Measurements from ENCODE around the gene ARPP19. TPM values are rescaled to one million over a fixed set of nuclear protein-coding genes. Genes with fewer than 3 reads are reported as not detected.
"Not testable (repeated sequence)": the region's sequence is repeated elsewhere in the genome, so short reads cannot be mapped to it uniquely, and the experiment has no call there.

ARPP19 gene
- total RNA-seq, 2 experiments from 2014 or later, result 48.0 to 101 TPM

GRCh38 chr15:52515343-52515742, 53.5 kb downstream of the ARPP19 start:
- POLR2A ChIA-PET, result interaction anchor here (0.6 to 3.1 kb wide), 2 partner anchors 12 to 190 kb away, joined by 5 to 11 read pairs; no protein-coding TSS in a partner anchor
- no peak for DNase-seq (ENCODE audit: low spot score)
- CTCF ChIA-PET (ENCODE audit: unreplicated experiment), result no interaction called here

GRCh38 chr15:52514482-52514881, 54.3 kb downstream of the ARPP19 start:
- Histone ChIP-seq H3K36me3 (ENCODE audit: insufficient read depth, low read length) (no peaks in the 10 kb centered on the region), H2AFZ (ENCODE audit: low read length) (no peak overlapping the region), H3K4me1 (ENCODE audit: insufficient read depth, low read length, poor library complexity, severe bottlenecking) (peaks cover 21% of the 10 kb centered on the region), H3K27ac (ENCODE audit: low read depth, low read length, poor library complexity, severe bottlenecking) (no peak overlapping the region), H3K79me2 (ENCODE audit: insufficient read depth, low read depth, low read length) (peaks cover 77% of the 10 kb centered on the region), H4K20me1 (ENCODE audit: insufficient read depth, low read length) (peaks cover 22% of the 10 kb centered on the region), H3K9me3 (ENCODE audit: low read length) (no peaks in the 10 kb centered on the region), H3K4me2 (ENCODE audit: low read length) (no peak overlapping the region), H3K4me3 (ENCODE audit: low read depth, low read length, poor library complexity, severe bottlenecking) (no peak overlapping the region), H3K9me2 (ENCODE audit: insufficient read depth, low read length) (no peaks in the 10 kb centered on the region; the same call in 1 of the 2 replicates)
- POLR2A ChIA-PET, result interaction anchor here (0.5 to 3.1 kb wide), 4 partner anchors 11 to 189 kb away, joined by 3 to 11 read pairs (median 4); no protein-coding TSS in a partner anchor
- CTCF ChIA-PET (ENCODE audit: unreplicated experiment), result no interaction called here
- intact Hi-C loops (cut with micrococcal nuclease; ENCODE audit: unreplicated experiment), result no loop called here
- TF ChIP-seq CTCF (conservative IDR thresholded peaks at IDR 0.05; ENCODE audit: low read length) (no peak), EZH2phosphoT487 (IDR thresholded peaks at IDR 0.05; ENCODE audit: borderline replicate concordance, low read depth, low read length) (no peak)
- DNase-seq (ENCODE audit: low spot score), result no peak
- no TSS peak for BruUV-seq (replicated peaks)

More at GRCh38 chr15:52515343-52515742, 53.5 kb downstream of the ARPP19 start:
- no peak overlapping the region for H3K4me2 ChIP-seq (ENCODE audit: low read length)
- peaks cover 21% of the 10 kb centered on the region for H3K4me1 ChIP-seq (ENCODE audit: insufficient read depth, low read length, poor library complexity, severe bottlenecking)
- H3K4me3 ChIP-seq (ENCODE audit: low read depth, low read length, poor library complexity, severe bottlenecking), result no peak overlapping the region
- BruUV-seq (replicated peaks), result no TSS peak
- H3K9me3 ChIP-seq (ENCODE audit: low read length), result no peaks in the 10 kb centered on the region
- H3K79me2 ChIP-seq (ENCODE audit: insufficient read depth, low read depth, low read length), result peaks cover 78% of the 10 kb centered on the region; the same call in 1 of the 2 replicates
- no peaks in the 10 kb centered on the region; the same call in 1 of the 2 replicates for H3K9me2 ChIP-seq (ENCODE audit: insufficient read depth, low read length)
- H3K27ac ChIP-seq (ENCODE audit: low read depth, low read length, poor library complexity, severe bottlenecking), result no peak overlapping the region
- intact Hi-C loops (cut with micrococcal nuclease; ENCODE audit: unreplicated experiment), result no loop called here
- TF ChIP-seq EZH2phosphoT487 (IDR thresholded peaks at IDR 0.05; ENCODE audit: borderline replicate concordance, low read depth, low read length) (no peak), CTCF (conservative IDR thresholded peaks at IDR 0.05; ENCODE audit: low read length) (no peak)
- no peak overlapping the region for H2AFZ ChIP-seq (ENCODE audit: low read length)
- no peaks in the 10 kb centered on the region for H3K36me3 ChIP-seq (ENCODE audit: insufficient read depth, low read length)
- peaks cover 22% of the 10 kb centered on the region for H4K20me1 ChIP-seq (ENCODE audit: insufficient read depth, low read length)

GRCh38 chr15:52512869-52513268, 56.0 kb downstream of the ARPP19 start:
- BruUV-seq (replicated peaks); H3K4me3 ChIP-seq (ENCODE audit: low read depth, low read length, poor library complexity, severe bottlenecking); H3K4me2 ChIP-seq (ENCODE audit: low read length); H3K27ac ChIP-seq (ENCODE audit: low read depth, low read length, poor library complexity, severe bottlenecking); CTCF ChIA-PET (ENCODE audit: unreplicated experiment); H3K9me2 ChIP-seq (ENCODE audit: insufficient read depth, low read length); H3K9me3 ChIP-seq (ENCODE audit: low read length); intact Hi-C loops (cut with micrococcal nuclease; ENCODE audit: unreplicated experiment); DNase-seq (ENCODE audit: low spot score); H3K36me3 ChIP-seq (ENCODE audit: insufficient read depth, low read length); H2AFZ ChIP-seq (ENCODE audit: low read length): not testable (repeated sequence)
- H4K20me1 ChIP-seq (ENCODE audit: insufficient read depth, low read length), result peaks cover 15% of the 10 kb centered on the region
- POLR2A ChIA-PET, result interaction anchor here (0.8 kb wide), 1 partner anchor 10 kb away, joined by 5 read pairs; no protein-coding TSS in a partner anchor
- H3K4me1 ChIP-seq (ENCODE audit: insufficient read depth, low read length, poor library complexity, severe bottlenecking), result peaks cover 26% of the 10 kb centered on the region
- peaks cover 77% of the 10 kb centered on the region for H3K79me2 ChIP-seq (ENCODE audit: insufficient read depth, low read depth, low read length)
